HCEC 1CT (cell line): ENCODE measurements around the gene KRT15.
A peak's percentile ranks its signal among the peaks of the same experiment; 100 is the strongest.

ENCODE experiments used
- DNase-seq: peaks from one replicate; pipeline ENCODE4 v3.0.0-alpha.2; 2017

KRT15 gene

GRCh38 chr17:41518789-41519449, at the start of gene KRT15:
TSS of gene KRT15 (minus strand) at chr17:41518890. CDS start at chr17:41518827, 63 bp downstream.
- DNase-seq: no peak

- no peak for DNase-seq
Observed at GRCh38 chr17:41567317-41567716, 48.6 kb upstream of the KRT15 start.

- no peak for DNase-seq
Observed at GRCh38 chr17:41565338-41565737, 46.6 kb upstream of the KRT15 start.

DNA sequence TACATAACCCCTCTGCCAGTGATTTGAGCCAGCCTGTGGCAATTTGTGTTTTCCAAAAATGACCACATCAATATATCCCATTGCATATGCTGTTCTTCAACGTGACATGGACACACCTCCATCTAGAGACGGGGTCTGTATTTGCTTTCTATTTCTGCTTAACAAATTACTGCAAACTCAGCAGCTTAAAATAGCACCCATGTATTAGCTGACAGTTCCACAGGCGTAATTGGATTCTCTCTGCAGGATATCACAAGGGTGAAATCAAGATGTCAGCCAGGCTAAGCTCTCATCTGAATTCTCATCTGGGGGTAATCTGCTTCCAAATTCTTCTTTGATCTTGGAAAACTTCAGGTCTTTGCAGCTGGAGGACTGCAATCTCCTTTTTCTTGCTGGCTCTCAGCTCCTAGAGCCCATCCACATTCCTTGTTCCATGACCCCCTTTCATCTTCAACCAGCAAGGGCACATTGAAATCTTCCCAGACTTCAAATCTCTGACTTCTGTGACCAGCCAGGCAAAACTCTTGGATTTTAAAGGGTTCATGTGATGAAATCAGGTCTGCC, 45.0 kb upstream of the KRT15 start:
- no peak for DNase-seq

DNA sequence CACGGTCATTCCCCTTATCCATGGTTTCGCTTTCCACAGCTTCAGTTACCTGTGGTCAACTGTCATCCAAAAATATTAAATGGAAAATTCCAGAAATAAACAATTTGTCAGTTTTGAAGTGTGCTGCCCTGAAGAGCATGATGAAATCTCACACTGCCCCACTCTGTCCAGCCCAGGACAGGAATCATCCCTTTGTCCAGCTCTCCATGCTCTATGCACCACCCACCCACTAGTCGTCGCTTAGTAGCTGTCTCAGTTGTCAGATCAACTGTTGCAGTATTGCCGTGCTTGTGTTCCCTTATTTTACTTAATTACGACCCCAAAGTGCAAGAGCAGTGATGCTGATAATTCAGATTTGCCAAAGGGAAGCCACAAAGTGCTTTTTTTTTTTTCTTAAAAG, 42.9 kb upstream of the KRT15 start:
- no peak for DNase-seq

DNA sequence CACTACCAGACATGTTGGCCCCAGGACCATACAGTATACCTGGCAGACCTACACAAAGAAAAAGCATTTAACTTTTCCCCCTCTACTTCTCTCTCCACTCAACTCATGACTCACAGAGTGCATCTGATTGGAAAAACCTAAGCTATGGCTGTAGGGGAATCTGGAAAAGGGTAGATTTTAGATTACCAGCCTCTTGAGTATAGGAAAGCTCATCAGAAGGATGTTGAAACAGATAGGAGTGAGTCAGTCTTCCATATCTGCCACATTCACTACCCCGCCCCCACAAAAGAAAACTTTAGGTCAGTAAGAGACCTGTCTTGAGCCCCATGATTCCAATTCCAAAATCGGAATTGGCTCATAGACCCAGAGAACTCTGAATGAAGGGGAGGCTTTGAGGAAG, 40.9 kb upstream of the KRT15 start:
- DNase-seq: peak; percentile 15

DNA sequence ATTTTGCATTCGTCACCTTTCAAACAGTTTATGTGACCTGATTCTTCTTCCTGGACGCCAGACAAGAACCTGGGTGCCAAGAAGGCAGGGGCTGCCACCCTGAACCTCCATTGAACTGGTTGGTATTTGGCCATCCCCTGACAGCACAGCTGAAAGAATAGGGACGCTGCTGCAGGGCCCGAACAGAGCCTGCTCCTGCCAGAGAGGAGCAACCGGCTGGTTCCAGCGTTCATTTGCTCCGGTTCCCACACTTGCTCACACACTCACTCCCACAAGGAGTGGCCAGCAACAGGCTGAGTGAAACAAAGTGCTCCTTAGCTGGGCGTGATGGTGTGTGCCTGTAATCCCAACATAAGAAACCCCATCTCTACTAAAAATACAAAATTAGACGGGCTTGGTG, 38.2 kb upstream of the KRT15 start:
- DNase-seq: no peak

DNA sequence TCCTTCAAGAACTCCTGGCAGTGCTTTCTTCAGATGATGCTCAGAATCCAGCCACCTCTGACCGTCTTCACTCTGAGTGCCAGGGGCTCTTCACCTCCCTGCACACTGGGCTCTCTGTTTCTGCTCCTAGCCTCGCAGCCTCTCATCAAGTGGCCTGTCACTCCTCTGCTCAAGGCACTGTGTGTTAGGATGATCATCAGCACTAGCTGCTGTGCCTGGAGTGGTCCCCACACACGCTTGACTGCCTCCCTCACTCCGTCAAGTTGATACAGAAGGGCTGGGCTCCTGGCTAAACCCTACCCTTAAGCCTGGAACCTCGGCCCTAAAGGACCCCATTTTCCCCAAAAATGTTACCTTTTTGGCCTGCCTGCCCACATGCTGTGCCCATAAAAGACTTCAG, 37.6 kb upstream of the KRT15 start:
- no peak for DNase-seq

- peak; percentile 35 for DNase-seq
Observed at GRCh38 chr17:41555105-41555887, 36.6 kb upstream of the KRT15 start.

DNA sequence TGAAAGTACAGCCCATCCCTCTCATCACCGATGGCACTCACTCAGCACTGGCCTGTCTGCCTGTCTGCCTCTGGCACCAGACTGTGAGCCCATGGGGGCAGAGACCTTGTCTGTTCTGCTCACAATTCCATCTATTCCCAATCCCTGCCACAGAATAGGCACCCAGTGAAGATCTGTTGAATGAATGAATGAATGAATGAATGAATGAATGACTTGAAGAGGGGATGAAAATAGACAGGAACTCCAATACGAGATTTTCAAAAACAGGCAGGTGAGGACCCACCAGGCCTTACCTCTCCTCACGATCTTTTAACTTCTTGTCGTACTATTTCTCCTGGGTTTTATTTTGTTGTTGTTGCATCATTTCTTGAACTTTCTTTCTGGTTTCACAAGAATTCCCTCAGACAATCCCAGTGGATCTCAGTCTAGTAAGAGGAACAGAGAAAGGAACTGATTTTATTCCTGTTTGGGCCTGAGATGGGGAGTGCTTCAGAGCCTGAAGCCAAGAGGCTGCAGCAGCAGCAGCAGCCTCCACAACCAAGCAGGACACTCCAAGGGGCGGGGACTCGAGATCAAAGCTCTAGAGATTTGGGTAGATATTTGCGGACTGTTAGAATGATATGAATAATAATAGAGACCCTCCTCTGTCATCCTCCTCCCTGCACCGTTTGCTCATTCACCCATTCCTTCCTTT, 35.4 kb upstream of the KRT15 start:
- no peak for DNase-seq

GRCh38 chr17:41553176-41553575, 34.5 kb upstream of the KRT15 start:
- peak; percentile 10 for DNase-seq

DNA sequence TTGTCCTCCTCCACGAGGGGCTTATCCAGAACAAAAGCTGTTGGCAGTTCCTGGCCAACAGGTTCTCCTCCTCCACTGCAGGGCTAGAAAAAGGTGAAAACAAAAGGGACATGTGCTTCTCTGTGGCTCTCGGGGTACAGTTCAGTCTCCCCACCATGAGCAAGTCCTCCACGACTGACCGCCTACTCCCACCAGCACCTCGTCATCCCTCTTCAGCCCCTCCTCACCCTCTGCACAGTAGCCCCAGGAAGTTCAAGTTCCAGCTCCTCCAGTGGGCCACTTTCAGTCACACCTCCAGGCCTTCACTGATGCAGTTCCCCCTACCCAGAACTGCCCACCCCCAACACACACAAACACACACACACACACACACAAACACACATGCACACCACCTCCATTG, 33.8 kb upstream of the KRT15 start:
- no peak for DNase-seq

DNA sequence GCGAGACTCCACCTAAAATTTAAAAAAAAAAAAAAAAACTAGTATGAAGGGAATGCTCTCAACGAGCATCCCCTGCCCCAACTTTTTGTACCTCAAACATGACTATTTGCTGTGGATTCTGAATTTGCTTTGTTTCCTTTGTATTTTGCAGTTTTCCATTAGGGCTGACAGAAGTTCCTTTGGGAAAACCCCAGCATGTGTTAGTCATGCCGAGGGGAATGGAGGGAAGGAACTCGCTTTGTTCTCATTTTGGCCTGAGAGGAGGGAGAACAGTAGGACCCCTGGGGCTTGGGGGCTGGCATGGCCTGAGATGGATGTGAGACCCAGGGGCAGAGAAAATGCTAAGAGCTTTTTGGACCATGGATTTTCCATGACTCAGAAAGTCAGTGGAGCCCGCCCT, 32.7 kb upstream of the KRT15 start:
- no peak for DNase-seq

DNA sequence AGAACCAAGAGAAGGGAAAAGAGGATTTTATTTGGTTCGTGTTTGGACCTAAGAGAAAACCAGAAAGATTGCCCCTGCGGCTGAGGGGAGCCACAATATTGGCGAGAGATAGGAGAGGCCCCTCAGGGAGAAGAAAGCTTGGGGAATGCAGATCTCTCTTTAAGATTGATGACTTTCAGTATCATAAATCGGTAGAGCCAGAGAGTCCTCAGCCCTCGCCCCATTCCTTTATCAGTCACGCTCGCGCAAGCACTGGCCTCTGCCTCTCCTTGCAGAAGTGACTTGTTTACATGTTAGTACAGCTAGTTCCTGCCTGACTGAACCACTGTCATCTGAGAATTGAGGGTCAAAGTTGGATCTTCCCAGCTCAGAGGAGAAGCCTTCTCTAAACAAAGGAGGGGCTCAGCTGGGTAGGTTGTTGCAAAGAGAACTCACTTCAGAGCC, 30.9 kb upstream of the KRT15 start:
- no peak for DNase-seq

- DNase-seq: peak; percentile 86
Observed at GRCh38 chr17:41548844-41549595, 30.3 kb upstream of the KRT15 start.

DNA sequence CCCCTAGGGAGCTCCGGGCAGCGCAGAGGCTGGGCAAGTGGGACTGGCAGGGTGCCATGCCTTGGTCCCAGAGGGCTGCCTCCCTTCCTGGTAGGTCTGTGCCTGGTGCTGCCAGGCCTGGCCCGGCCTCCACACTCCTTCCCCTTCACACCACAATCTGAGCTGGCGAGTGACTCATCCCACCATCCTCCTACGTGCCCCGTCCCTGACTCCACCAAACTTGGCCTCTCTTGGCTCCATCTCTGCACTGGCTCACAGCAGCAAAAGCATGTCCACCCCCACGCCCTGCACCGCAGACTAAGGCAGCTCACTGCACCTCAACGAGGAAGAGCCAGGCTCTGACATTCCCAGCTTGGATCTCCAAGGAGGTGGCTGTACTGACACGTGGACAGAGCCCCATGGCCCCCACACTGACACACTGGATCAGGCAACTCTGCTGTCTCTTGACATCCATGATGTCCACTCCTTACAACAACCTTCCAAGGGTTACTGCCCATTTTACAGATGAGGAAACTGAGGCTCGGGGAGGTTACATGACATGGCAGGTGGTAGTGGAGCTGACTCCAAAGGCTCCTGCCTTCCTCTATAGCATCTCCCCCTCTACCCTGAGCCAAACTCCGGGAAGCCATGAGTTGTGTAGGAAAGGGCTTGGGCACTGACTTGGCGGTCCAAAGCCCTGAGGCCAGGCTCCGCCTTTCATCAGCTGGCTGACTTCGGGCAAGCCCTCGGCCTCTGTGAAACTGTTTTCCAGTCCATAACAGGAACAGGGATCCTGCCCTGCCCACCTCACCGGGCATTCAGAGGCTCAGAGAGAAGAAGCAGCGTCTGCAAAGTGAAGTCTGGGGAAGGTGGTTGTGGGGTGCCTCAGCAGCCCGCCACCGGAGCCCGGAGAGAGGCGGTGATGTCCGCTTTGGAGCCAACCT, 29.5 kb upstream of the KRT15 start:
- DNase-seq: peak; percentile 97

DNA sequence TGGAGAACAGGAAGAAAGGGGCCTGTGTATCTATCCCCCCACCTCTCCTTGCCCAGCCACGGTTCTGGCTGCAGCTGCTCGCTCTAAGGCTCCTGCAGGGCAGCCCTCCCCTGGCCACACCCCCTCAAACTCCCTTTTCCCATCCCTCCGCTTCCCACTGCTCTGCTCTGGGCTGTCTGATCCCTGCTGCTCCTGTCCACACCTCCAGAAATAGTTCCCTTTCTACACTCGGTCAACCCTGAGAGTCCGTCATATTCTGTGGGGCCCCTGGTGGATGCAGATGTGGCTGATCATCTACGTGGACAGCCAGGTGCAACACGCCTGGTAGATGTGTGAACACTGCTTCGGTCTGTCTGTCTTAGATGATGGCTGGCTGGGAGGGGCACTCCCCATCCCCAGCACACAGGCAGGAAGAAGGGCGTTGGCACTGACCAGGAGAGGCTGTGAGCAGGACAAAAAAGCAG, 28.7 kb upstream of the KRT15 start:
- DNase-seq: no peak

DNA sequence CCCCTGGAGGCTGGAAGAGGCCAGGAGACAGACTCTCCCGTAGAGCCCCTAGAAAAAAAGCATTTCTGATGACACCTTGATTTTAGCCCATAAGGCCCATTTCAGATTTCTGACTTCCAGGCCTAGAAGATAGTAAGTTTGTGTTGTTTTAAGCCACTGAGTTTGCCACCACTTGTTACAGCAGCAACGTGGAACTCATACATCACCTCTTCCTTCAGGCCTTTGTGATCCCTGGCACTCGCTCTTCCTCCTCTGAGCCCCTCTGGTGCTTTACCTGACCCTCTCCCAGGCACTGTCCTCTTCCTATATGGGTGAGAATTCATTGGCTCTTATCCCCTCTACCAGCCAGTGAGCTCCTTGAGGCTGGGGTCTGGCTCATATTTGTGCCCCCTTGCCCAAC, 28.1 kb upstream of the KRT15 start:
- no peak for DNase-seq

DNA sequence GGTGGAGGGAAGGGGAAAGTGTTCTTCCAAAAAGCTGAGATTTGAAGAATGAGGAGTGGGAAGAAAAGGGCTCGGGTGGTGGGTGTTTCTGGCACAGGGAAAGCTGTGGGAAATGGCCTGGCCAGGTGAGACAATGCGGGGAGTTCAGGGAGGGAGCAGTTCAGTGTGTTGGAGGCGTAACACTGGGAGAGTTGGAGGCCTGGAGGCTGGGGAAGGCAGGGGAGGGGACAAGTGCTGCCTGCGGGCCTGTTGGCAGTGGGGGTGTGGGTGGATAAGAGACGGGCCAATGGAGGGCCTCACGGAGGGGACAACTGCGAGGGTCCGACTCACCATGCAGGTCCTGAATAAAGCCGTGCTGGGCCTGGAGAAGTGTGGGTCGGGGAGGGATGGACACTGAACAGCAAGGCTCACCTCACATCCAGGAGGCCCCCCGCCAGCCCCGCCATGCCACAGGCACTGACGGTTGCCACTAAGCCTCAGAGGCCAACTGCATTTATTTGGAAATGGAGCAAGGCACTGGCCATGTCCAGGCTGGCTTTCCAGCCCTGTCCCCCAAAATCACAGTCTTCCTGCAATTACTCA, 27.2 kb upstream of the KRT15 start:
- no peak for DNase-seq

GRCh38 chr17:41544935-41545334, 26.2 kb upstream of the KRT15 start:
- no peak for DNase-seq

GRCh38 chr17:41544491-41544892, 25.8 kb upstream of the KRT15 start:
- DNase-seq: no peak
